Testis (tissue), 2 donors: ENCODE measurements around the gene DERA.

ENCODE experiments used
- POLR2A ChIP-seq: fragments of 450-650 bp; IDR thresholded peaks from one replicate; pipeline ENCODE4 v1.6.1; 2017; ENCODE audit warnings: antibody characterized with exemption, mild to moderate bottlenecking, moderate library complexity
- TF ChIP-seq, protein P1 (sequence below), 3 experiments: fragments of 450-650 bp in 2 of 3; fragments of 200-600 bp in 1 of 3; sonication (generic) in 1 of 3; IDR thresholded peaks; one replicate each; pipeline ENCODE4 v1.5.1; 2016 to 2019; ENCODE audit warnings: antibody characterized with exemption in 3 of 3, mild to moderate bottlenecking in 2 of 3, moderate library complexity in 1 of 3

DNA sequence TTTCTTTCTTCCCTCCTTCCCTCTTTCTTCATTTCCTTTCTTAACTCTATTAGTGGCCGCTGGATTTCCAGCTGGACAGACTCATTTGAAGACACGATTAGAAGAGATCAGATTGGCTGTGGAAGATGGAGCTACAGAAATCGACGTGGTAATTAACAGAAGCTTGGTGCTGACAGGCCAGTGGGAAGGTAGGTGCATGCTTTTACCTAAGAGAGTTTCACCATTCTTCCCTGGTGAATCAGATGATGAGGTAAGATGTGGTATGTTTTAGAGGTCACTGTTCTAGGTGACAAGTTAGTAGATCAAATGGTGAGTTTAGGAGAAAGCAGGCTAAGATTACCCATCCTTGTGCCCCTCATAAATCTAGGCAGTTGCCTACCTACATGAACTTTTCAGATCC is 51.6 kb downstream of the DERA start:
- TF ChIP-seq, protein P1, sequence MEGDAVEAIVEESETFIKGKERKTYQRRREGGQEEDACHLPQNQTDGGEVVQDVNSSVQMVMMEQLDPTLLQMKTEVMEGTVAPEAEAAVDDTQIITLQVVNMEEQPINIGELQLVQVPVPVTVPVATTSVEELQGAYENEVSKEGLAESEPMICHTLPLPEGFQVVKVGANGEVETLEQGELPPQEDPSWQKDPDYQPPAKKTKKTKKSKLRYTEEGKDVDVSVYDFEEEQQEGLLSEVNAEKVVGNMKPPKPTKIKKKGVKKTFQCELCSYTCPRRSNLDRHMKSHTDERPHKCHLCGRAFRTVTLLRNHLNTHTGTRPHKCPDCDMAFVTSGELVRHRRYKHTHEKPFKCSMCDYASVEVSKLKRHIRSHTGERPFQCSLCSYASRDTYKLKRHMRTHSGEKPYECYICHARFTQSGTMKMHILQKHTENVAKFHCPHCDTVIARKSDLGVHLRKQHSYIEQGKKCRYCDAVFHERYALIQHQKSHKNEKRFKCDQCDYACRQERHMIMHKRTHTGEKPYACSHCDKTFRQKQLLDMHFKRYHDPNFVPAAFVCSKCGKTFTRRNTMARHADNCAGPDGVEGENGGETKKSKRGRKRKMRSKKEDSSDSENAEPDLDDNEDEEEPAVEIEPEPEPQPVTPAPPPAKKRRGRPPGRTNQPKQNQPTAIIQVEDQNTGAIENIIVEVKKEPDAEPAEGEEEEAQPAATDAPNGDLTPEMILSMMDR (IDR thresholded peaks at IDR 0.05), result no peak
- TF ChIP-seq POLR2A, result no peak
